Endothelial cell (in vitro differentiated cells): ENCODE data around the gene STX8. TPM values are rescaled to one million over a fixed set of nuclear protein-coding genes. Genes with fewer than 3 reads are reported as not detected.

Experiments
- DNase-seq: peaks from one replicate; pipeline ENCODE4 v3.0.0; 2021; ENCODE audit warnings: low spot score
- H3K27ac Mint-ChIP-seq: one replicate; pipeline ENCODE4 v1.8.0; 2021; ENCODE audit warnings: mixed read lengths, inconsistent platforms; ENCODE audit not compliant: unreplicated experiment
- H3K27me3 Mint-ChIP-seq: one replicate; pipeline ENCODE4 v1.8.0; 2021; ENCODE audit warnings: mild to moderate bottlenecking, moderate library complexity, mixed read lengths, inconsistent platforms; ENCODE audit not compliant: unreplicated experiment
- H3K36me3 Mint-ChIP-seq: one replicate; pipeline ENCODE4 v1.8.0; 2021; ENCODE audit warnings: mild to moderate bottlenecking, low read depth, mixed read lengths, inconsistent platforms; ENCODE audit not compliant: unreplicated experiment
- H3K4me1 Mint-ChIP-seq: one replicate; pipeline ENCODE4 v1.8.0; 2021; ENCODE audit warnings: mild to moderate bottlenecking, mixed read lengths, inconsistent platforms; ENCODE audit not compliant: unreplicated experiment
- H3K4me3 Mint-ChIP-seq: one replicate; pipeline ENCODE4 v1.8.0; 2021; ENCODE audit warnings: mild to moderate bottlenecking, mixed read lengths, inconsistent platforms; ENCODE audit not compliant: unreplicated experiment
- H3K9me3 Mint-ChIP-seq: one replicate; pipeline ENCODE4 v1.8.0; 2021; ENCODE audit warnings: mixed read lengths, inconsistent platforms; ENCODE audit not compliant: unreplicated experiment
- CTCF ChIP-seq: fragments of 200-600 bp; sonication (generic); IDR thresholded peaks from one replicate; pipeline ENCODE4 v1.5.0; 2021; ENCODE audit warnings: antibody characterized with exemption; ENCODE audit not compliant: unreplicated experiment
- total RNA-seq: library from RNA; stranded (reverse); fragmentation: NEBNext Ultra II Directional; extraction: Animal tissue kit (Norgen Biotek cat#: 25700); gene quantifications from one replicate; pipeline ENCODE4 v1.2.1, GENCODE V29; 2021; ENCODE audit not compliant: unreplicated experiment

The STX8 gene
- total RNA-seq, 1 donor from 2014 or later, result 49.2 TPM

GRCh38 chr17:9364837-9365430, 210.7 kb downstream of the STX8 start:
- H3K36me3 Mint-ChIP-seq, result no peaks in the 10 kb centered on the region
- H3K9me3 Mint-ChIP-seq, result no peaks in the 10 kb centered on the region
- peak overlapping the region; percentile 39 for H3K27ac Mint-ChIP-seq
- no peak for TF ChIP-seq CTCF
- no peak for DNase-seq
- no peak overlapping the region for H3K4me3 Mint-ChIP-seq
- H3K4me1 Mint-ChIP-seq, result peaks cover 18% of the 10 kb centered on the region
- peaks cover 2% of the 10 kb centered on the region for H3K27me3 Mint-ChIP-seq

- Mint-ChIP-seq H3K27me3 (peaks cover 2% of the 10 kb centered on the region), H3K4me3 (no peak overlapping the region), H3K27ac (no peak overlapping the region), H3K9me3 (no peaks in the 10 kb centered on the region), H3K4me1 (peaks cover 19% of the 10 kb centered on the region), H3K36me3 (no peaks in the 10 kb centered on the region)
- DNase-seq, result no peak
- no peak for TF ChIP-seq CTCF
Measured at GRCh38 chr17:9363440-9364350, 211.9 kb downstream of the STX8 start.

GRCh38 chr17:9361188-9361955, 214.2 kb downstream of the STX8 start:
- DNase-seq, result no peak
- Mint-ChIP-seq H3K27ac (no peak overlapping the region), H3K4me1 (peaks cover 15% of the 10 kb centered on the region), H3K27me3 (peaks cover 2% of the 10 kb centered on the region), H3K4me3 (no peak overlapping the region), H3K36me3 (no peaks in the 10 kb centered on the region), H3K9me3 (no peaks in the 10 kb centered on the region)
- no peak for TF ChIP-seq CTCF

GRCh38 chr17:9360677-9361081, 214.9 kb downstream of the STX8 start:
- no peak overlapping the region for H3K4me3 Mint-ChIP-seq
- no peaks in the 10 kb centered on the region for H3K36me3 Mint-ChIP-seq
- DNase-seq, result no peak

More at GRCh38 chr17:9360677-9361081, 214.9 kb downstream of the STX8 start:
- no peak for TF ChIP-seq CTCF
- H3K27ac Mint-ChIP-seq, result no peak overlapping the region
- peaks cover 2% of the 10 kb centered on the region for H3K27me3 Mint-ChIP-seq
- peaks cover 20% of the 10 kb centered on the region for H3K4me1 Mint-ChIP-seq
- H3K9me3 Mint-ChIP-seq, result no peaks in the 10 kb centered on the region
